ENCODE data around the gene ALDH5A1.

ALDH5A1 gene
- 19.2 to 22.4 reads per million in 2 experiments for total RNA-seq

DNA sequence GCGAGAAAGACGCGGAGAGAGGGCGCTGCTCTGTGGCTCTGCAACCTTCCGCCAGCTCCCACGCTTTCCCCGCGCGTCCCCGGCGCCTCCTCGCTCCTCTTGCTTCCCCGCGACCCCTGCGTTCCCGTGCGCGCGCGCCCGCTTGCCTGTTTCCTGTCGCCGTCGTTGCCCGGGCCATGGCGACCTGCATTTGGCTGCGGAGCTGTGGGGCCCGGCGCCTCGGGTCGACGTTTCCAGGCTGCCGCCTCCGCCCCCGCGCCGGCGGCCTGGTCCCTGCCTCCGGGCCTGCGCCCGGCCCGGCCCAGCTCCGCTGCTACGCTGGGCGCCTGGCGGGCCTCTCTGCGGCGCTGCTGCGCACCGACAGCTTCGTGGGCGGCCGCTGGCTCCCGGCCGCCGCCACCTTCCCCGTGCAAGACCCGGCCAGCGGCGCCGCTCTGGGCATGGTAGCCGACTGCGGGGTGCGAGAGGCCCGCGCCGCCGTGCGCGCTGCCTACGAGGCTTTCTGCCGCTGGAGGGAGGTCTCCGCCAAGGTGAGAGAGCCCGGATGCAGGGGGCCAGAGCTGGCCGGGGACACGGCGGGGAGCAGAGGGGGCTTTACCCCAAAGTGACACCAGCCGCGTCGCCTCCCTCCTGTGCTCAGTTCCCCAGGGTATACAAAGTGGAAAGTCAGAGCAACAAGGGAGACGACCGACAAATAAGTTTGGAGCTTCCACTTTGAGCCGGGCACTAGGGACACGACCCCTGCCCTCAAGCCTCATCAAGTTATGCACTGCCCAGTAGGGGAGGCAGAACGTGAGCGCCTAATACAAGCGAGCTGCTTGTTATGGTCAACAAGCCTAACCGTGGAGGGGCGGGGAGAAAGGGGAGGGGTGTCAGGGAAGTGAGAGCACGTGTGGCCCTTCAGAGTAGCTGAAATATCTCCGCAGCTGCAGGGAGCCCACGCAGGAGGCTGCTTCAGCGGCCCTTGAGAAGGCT lies at the start of gene ALDH5A1:
ALDH5A1 (plus strand) TSS at position 149 of the 975 bp plus-strand sequence; CDS start at position 177, 28 bp downstream.
- DNase-seq (ENCODE audit: low read depth) = peak; percentile 63

GRCh38 chr6:24445704-24446103 lies 49.1 kb upstream of the ALDH5A1 start:
- no peak for DNase-seq (ENCODE audit: low read depth)

DNA sequence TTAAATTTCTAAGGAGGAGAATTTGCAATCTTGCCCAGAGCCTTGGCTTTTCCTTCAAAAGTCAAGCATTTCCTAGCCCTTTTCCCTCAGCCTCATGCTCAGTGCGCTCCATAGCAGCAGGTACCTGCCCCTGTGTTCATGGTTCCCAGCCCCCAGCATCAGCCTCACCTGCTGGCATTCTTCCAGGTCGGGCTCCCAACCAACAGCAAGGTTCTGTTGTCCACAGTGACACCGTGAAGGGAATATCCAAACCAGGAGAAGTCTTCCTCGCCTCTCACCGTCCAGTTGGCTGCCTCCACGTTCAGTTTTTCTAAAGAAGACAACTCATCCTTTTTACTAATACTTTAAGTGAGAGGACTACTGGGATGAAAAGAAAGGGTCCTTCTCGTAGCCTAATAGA lies 48.1 kb upstream of the ALDH5A1 start:
- no peak for DNase-seq (ENCODE audit: low read depth)

- DNase-seq (ENCODE audit: low read depth) = no peak
Measured at GRCh38 chr6:24448396-24448795, 46.4 kb upstream of the ALDH5A1 start.

GRCh38 chr6:24448828-24449525 lies 45.8 kb upstream of the ALDH5A1 start:
- DNase-seq (ENCODE audit: low read depth) = no peak

DNA sequence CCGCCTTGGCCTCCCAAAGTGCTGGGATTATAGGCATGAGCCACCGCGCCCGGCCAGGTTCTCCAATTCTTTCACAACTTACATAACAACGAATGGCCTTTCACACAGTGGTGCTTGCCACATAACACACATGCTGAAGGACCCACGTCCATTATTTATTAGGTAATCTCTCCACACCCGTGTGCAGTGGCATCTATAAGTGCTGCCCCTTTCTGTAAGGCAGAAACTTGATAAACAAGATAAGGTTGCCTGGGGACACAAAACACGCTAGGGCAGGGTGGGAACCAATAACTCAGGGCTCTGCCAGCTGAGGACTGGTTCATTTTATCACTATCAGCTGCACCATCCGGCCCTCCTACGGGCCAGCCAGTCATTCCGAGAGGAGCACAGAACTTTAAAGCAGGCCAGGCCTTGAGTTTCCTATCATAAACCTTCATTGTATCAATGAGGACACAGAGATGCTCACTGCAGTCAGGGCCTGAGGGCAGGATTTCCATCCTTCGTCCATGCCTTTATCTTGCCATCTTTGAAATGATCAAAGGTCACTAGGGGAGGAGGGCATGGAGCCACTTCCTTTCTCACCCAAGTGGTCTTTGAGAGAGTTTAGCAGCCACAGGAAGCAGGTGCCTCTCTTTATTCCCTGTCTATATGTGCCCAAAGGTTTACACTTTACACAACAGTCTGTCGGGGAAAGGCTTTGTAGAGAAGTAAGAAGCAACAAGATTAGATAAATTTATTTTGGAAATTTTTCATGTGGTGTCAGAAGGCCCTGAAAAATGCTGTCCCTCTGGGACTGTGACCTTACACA lies 43.0 kb upstream of the ALDH5A1 start:
- DNase-seq (ENCODE audit: low read depth) = no peak

DNA sequence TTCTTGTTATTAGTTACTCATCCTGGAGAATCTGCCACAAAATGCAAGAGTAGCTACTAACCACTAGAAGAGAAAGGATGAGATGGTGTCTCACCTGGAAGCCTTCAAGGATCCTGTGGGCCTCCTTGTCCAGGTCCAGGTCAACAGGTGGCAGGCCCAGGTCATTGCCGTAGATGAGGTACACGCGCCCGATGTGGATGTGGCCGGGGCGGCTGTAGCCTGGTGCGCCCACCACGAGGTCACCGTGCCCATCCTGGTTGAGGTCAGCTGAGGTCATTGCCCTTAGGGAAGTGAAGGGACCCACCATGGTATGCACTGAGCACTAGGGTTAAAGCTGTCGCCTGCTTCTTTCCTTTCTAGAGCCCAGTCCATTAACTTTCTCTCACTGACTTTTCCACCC lies 40.8 kb upstream of the ALDH5A1 start:
- no peak for DNase-seq (ENCODE audit: low read depth)

GRCh38 chr6:24454452-24454851 lies 40.3 kb upstream of the ALDH5A1 start:
- DNase-seq (ENCODE audit: low read depth) = no peak

GRCh38 chr6:24455061-24455460 lies 39.7 kb upstream of the ALDH5A1 start:
- DNase-seq (ENCODE audit: low read depth) = no peak

GRCh38 chr6:24458134-24458533 lies 36.6 kb upstream of the ALDH5A1 start:
- no peak for DNase-seq (ENCODE audit: low read depth)

- DNase-seq (ENCODE audit: low read depth) = no peak
Measured at GRCh38 chr6:24458941-24459340, 35.8 kb upstream of the ALDH5A1 start.

- no peak for DNase-seq (ENCODE audit: low read depth)
Measured at GRCh38 chr6:24460966-24461365, 33.8 kb upstream of the ALDH5A1 start.

DNA sequence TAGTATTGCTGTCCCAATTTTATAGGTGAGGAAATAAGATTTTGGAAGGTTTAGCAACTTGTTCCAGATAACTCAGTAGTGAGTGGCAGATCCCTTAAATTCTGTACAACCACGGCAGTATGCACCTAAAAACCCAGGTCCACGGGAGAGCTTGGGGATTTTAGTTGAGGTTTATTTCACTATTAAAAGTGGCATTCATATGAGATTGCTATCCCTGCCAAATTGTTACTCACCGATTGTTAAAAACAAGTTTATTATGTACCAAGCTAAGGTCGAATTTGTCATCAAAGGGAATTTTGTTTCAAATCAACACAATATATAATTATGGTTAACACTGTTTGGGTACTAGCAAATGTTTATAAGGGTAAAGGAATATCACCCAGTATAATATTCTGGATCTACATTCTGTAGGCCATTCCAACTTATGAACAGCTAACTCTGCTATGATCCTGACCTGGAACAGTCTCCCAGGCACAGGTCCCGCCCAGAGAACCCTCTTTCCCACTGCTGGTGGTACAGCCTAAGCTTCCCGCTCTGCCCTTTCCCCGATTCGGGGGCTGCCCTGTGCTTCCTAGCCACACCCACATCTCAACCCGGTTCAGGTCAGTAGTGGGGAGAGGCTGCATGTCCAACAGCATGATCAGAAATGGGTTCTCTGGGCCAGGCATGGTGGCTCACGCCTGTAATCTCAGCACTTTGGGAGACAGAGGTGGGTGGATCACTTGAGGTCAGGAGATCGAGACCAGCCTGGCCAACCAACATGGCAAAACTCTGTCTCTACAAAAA lies 30.3 kb upstream of the ALDH5A1 start:
- no peak for DNase-seq (ENCODE audit: low read depth)

DNA sequence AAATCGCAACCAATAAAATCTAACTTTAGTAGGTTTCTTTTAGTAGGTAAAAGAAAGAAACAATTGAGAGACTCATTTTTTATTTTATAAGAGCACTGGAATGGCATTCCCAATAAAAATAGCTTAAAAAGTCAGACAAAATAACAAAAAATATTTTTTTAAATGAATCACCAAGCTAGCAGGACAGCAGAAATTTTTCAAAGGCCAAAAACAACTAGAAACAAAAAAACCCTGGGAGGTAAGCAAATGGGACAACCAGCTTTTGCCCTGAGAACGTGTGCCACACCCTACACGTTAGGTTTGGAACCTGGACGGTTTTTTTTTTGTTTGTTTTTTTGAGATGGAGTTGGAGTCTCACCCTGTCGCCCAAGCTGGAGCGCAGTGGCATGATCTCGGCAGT lies 25.0 kb upstream of the ALDH5A1 start:
- DNase-seq (ENCODE audit: low read depth) = no peak

DNA sequence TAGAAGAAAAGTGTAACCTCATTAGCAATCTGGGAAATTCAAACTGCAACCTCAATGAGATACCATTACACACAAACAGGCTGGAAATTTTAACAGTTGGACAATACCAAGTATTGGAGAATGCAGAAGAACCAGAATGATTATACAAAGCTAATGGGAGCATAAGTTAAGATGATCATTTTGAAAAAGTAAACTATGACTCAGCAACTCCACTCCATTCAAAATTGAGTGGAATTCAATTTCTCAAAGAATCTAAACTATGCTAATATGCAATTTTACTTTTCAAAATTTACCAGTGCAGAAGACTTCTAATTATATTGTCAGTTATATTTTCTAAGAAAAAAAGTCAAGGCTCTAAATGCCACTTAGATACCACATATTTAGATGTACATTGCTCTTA lies 22.6 kb upstream of the ALDH5A1 start:
- DNase-seq (ENCODE audit: low read depth) = no peak

GRCh38 chr6:24476631-24477030 lies 18.1 kb upstream of the ALDH5A1 start:
- DNase-seq (ENCODE audit: low read depth) = no peak

GRCh38 chr6:24477070-24477469 lies 17.7 kb upstream of the ALDH5A1 start:
- no peak for DNase-seq (ENCODE audit: low read depth)

- no peak for DNase-seq (ENCODE audit: low read depth)
Measured at GRCh38 chr6:24478903-24479302, 15.9 kb upstream of the ALDH5A1 start.

- DNase-seq (ENCODE audit: low read depth) = no peak
Measured at GRCh38 chr6:24480705-24481104, 14.1 kb upstream of the ALDH5A1 start.

DNA sequence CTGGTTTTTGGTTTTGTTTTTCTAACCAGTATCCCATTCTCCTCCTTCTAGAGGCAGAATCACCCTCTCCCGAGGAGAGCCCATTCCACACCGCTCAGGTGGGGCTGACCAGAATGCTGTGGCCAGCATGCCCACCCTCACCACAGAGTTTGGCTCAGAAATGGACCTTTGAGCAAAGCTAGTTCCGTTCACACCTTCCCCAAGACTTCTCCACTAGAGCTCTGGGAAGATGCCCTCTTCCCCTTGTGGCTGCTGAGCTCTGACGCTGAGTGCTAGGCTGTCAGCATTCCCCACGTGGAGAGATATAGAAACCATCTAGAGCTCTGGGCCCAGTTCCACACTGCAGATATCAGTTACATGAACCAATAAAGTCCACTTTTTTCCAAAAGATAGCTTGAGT lies 13.3 kb upstream of the ALDH5A1 start:
- DNase-seq (ENCODE audit: low read depth) = no peak

DNA sequence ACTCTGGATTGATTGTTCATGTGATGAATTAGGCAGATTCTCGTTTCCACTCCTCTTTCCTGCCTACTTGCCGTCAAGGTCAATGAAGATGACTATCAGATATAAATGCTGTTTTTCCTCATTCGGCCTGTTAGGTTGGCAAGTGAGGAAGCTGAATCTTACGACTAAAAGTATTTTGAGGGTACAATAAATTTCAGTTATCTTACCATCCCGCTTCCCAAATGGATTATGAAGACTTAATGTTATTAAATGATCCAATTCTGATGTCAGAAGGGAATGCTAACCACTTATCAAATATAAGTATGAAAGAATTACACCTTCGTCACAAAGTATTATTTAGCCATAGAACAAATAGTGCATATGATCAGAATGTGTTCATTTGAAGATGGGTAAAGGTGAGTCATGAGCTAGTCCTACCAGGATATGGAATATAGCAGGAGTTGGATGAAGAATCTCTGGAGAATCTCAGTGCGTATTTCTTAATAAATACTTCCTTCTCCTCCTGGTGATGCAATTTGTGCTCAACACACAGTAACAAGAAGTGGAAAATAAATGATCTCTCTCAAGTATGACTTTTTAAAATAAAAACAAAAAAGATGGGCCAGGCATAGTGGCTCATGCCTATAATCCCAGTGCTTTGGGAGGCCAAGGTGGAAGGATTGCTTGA lies 10.0 kb upstream of the ALDH5A1 start:
- no peak for DNase-seq (ENCODE audit: low read depth)
